ENCODE data around the gene TOM1L2. TPM values are rescaled to one million over a fixed set of nuclear protein-coding genes. Genes with fewer than 3 reads are reported as not detected.
A peak's percentile ranks its signal among the peaks of the same experiment; 100 is the strongest.

The TOM1L2 gene
- total and polyA plus RNA-seq, 2 donors (not counting 1 experiment from before 2014, with no cell fraction given) = 33.9 to 35.9 TPM

- peaks cover 63% of the 10 kb centered on the region for H3K79me2 ChIP-seq (ENCODE audit: control insufficient read depth, insufficient read depth, low read length)
- H3K27ac ChIP-seq (ENCODE audit: insufficient read depth, low read length) = peak overlapping the region; percentile 69
- peak overlapping the region; percentile 98 for H3K4me2 ChIP-seq (ENCODE audit: extremely low read depth, insufficient read depth, low read length)
- no peak overlapping the region for H2AFZ ChIP-seq (ENCODE audit: low read length)
- H4K20me1 ChIP-seq (ENCODE audit: control insufficient read depth, extremely low read depth, insufficient read depth, low read length) = no peaks in the 10 kb centered on the region
- no peaks in the 10 kb centered on the region for H3K9me3 ChIP-seq (ENCODE audit: control insufficient read depth, insufficient read depth, low read depth, low read length)
- H3K9ac ChIP-seq (ENCODE audit: insufficient read depth, low read length) = peak overlapping the region; percentile 36
- peak; percentile 92 to 93 for DNase-seq (ENCODE audit: low read depth in 2 of 2)
- peaks cover 30% of the 10 kb centered on the region for H3K36me3 ChIP-seq (ENCODE audit: control insufficient read depth, insufficient read depth, low read length)
- H3K4me1 ChIP-seq (ENCODE audit: control insufficient read depth, extremely low read depth, insufficient read depth, low read length) = peaks cover 54% of the 10 kb centered on the region
- peak overlapping the region; percentile 52 to 80 (median 65) for H3K4me3 ChIP-seq (replicated peaks in 1 of 4; ENCODE audit: control extremely low read depth in 1 of 4, insufficient read depth in 1 of 4, low read depth in 3 of 4, low read length in 4 of 4)
- H3K27me3 ChIP-seq (ENCODE audit: control insufficient read depth, insufficient read depth, low read length) = no peaks in the 10 kb centered on the region
- no peak for TF ChIP-seq EZH2 (IDR thresholded peaks at IDR 0.05; ENCODE audit: low read length, missing control alignments)
- TF ChIP-seq, protein P1, sequence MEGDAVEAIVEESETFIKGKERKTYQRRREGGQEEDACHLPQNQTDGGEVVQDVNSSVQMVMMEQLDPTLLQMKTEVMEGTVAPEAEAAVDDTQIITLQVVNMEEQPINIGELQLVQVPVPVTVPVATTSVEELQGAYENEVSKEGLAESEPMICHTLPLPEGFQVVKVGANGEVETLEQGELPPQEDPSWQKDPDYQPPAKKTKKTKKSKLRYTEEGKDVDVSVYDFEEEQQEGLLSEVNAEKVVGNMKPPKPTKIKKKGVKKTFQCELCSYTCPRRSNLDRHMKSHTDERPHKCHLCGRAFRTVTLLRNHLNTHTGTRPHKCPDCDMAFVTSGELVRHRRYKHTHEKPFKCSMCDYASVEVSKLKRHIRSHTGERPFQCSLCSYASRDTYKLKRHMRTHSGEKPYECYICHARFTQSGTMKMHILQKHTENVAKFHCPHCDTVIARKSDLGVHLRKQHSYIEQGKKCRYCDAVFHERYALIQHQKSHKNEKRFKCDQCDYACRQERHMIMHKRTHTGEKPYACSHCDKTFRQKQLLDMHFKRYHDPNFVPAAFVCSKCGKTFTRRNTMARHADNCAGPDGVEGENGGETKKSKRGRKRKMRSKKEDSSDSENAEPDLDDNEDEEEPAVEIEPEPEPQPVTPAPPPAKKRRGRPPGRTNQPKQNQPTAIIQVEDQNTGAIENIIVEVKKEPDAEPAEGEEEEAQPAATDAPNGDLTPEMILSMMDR (conservative IDR thresholded peaks at IDR 0.05 in 1 of 2, IDR thresholded peaks at IDR 0.05 in 1 of 2; ENCODE audit: low read depth in 1 of 2, low read length in 2 of 2) = no peak
Measured at GRCh38 chr17:17822189-17822588, 150.0 kb downstream of the TOM1L2 start.

DNA sequence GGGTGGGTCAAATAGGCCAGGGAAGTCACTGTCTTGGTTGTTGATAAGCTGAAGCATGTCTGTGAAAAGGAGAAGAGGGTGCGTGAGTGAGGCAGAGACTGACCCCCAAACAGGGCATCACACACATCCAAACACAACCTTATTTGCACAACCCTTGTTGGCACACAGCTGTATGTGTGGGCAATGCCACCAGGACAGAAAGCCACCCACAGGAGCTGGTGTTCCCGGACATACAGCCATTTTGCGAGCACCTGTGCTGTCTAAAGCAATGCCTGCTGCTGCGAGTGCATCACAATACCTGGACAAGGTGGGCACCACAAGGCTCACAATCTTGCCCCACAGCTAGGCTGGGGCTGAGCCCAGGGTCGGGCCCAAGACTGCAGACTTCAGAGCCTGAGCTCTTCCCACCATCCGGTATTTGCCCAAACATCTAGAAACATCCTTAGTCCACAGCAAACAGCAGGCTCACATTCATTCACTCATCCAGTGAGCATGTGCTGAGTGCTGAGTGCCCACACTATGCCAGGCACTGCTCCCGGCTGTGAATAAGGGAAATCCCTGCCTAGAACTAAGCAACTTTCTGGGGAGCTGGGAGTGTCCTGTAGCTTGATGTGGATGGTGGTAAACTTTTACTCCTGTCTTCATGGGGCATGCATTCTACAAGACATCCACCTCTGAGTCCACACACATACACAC, 151.6 kb downstream of the TOM1L2 start:
- no peak for TF ChIP-seq EZH2 (IDR thresholded peaks at IDR 0.05; ENCODE audit: low read length, missing control alignments)
- Histone ChIP-seq H3K4me2 (ENCODE audit: extremely low read depth, insufficient read depth, low read length) (peak overlapping the region; percentile 98), H3K9ac (ENCODE audit: insufficient read depth, low read length) (no peak overlapping the region), H4K20me1 (ENCODE audit: control insufficient read depth, extremely low read depth, insufficient read depth, low read length) (no peaks in the 10 kb centered on the region), H3K4me1 (ENCODE audit: control insufficient read depth, extremely low read depth, insufficient read depth, low read length) (peaks cover 52% of the 10 kb centered on the region), H2AFZ (ENCODE audit: low read length) (no peak overlapping the region), H3K79me2 (ENCODE audit: control insufficient read depth, insufficient read depth, low read length) (peaks cover 49% of the 10 kb centered on the region), H3K9me3 (ENCODE audit: control insufficient read depth, insufficient read depth, low read depth, low read length) (no peaks in the 10 kb centered on the region), H3K36me3 (ENCODE audit: control insufficient read depth, insufficient read depth, low read length) (peaks cover 36% of the 10 kb centered on the region), H3K27ac (ENCODE audit: insufficient read depth, low read length) (peak overlapping the region; percentile 20), H3K27me3 (ENCODE audit: control insufficient read depth, insufficient read depth, low read length) (no peaks in the 10 kb centered on the region), H3K4me3 (replicated peaks in 1 of 4; ENCODE audit: control extremely low read depth in 1 of 4, insufficient read depth in 1 of 4, low read depth in 3 of 4, low read length in 4 of 4) (peak overlapping the region in 3 of 4 experiments; percentile 29 to 80 (median 40))
- no peak for DNase-seq (ENCODE audit: low read depth in 2 of 2)

GRCh38 chr17:17820046-17820445, 152.2 kb downstream of the TOM1L2 start:
- TF ChIP-seq EZH2 (IDR thresholded peaks at IDR 0.05; ENCODE audit: low read length, missing control alignments) = no peak
- TF ChIP-seq, protein P1 (conservative IDR thresholded peaks at IDR 0.05 in 1 of 2, IDR thresholded peaks at IDR 0.05 in 1 of 2; ENCODE audit: low read depth in 1 of 2, low read length in 2 of 2) = no peak
- H3K27ac ChIP-seq (ENCODE audit: insufficient read depth, low read length) = no peak overlapping the region
- peaks cover 47% of the 10 kb centered on the region for H3K79me2 ChIP-seq (ENCODE audit: control insufficient read depth, insufficient read depth, low read length)
- H3K4me2 ChIP-seq (ENCODE audit: extremely low read depth, insufficient read depth, low read length) = peak overlapping the region; percentile 8
- H3K4me3 ChIP-seq (replicated peaks in 1 of 4; ENCODE audit: control extremely low read depth in 1 of 4, insufficient read depth in 1 of 4, low read depth in 3 of 4, low read length in 4 of 4) = peak overlapping the region in 1 of 4 experiments; percentile 80
- DNase-seq (ENCODE audit: low read depth in 2 of 2) = no peak
- no peak overlapping the region for H2AFZ ChIP-seq (ENCODE audit: low read length)
- no peaks in the 10 kb centered on the region for H4K20me1 ChIP-seq (ENCODE audit: control insufficient read depth, extremely low read depth, insufficient read depth, low read length)
- H3K4me1 ChIP-seq (ENCODE audit: control insufficient read depth, extremely low read depth, insufficient read depth, low read length) = peaks cover 51% of the 10 kb centered on the region
- no peak overlapping the region for H3K9ac ChIP-seq (ENCODE audit: insufficient read depth, low read length)
- no peaks in the 10 kb centered on the region for H3K27me3 ChIP-seq (ENCODE audit: control insufficient read depth, insufficient read depth, low read length)
- H3K9me3 ChIP-seq (ENCODE audit: control insufficient read depth, insufficient read depth, low read depth, low read length) = no peaks in the 10 kb centered on the region
- H3K36me3 ChIP-seq (ENCODE audit: control insufficient read depth, insufficient read depth, low read length) = peaks cover 39% of the 10 kb centered on the region

All from fibroblast of lung (primary cell).